ENCODE results near the gene PDE4B.
"Not testable (repeated sequence)": the region's sequence is repeated elsewhere in the genome, so short reads cannot be mapped to it uniquely, and the experiment has no call there.

The PDE4B gene

GRCh38 chr1:65958561-65959350, 166.1 kb downstream of the PDE4B start:
- DNase-seq = no peak

- no peak for DNase-seq
These were observed 167.3 kb downstream of the PDE4B start for GRCh38 chr1:65959896-65960567.

- DNase-seq = no peak
These were observed 170.6 kb downstream of the PDE4B start for GRCh38 chr1:65963156-65963888.

GRCh38 chr1:65964123-65964522, 171.4 kb downstream of the PDE4B start:
- DNase-seq = no peak

- DNase-seq = no peak
These were observed 172.7 kb downstream of the PDE4B start for GRCh38 chr1:65965112-65965996.

- DNase-seq = not testable (repeated sequence)
These were observed 174.8 kb downstream of the PDE4B start for GRCh38 chr1:65967492-65967891.

- no peak for DNase-seq
These were observed 178.9 kb downstream of the PDE4B start for GRCh38 chr1:65971547-65971946.

GRCh38 chr1:65975708-65976107, 183.0 kb downstream of the PDE4B start:
- no peak for DNase-seq

- DNase-seq = no peak
These were observed 186.7 kb downstream of the PDE4B start for GRCh38 chr1:65979136-65980044.

GRCh38 chr1:65980237-65980636, 187.5 kb downstream of the PDE4B start:
- DNase-seq = no peak

- no peak for DNase-seq
These were observed 190.8 kb downstream of the PDE4B start for GRCh38 chr1:65983500-65983899.

GRCh38 chr1:65985393-65986066, 192.8 kb downstream of the PDE4B start:
- DNase-seq = no peak

- DNase-seq = no peak
These were observed 193.5 kb downstream of the PDE4B start for GRCh38 chr1:65986146-65986545.

- DNase-seq = no peak
These were observed 197.5 kb downstream of the PDE4B start for GRCh38 chr1:65990161-65990560.

GRCh38 chr1:65991694-65992093, 199.0 kb downstream of the PDE4B start:
- no peak for DNase-seq

- DNase-seq = no peak
These were observed 199.6 kb downstream of the PDE4B start for GRCh38 chr1:65992165-65992821.

- DNase-seq = no peak
These were observed 200.2 kb downstream of the PDE4B start for GRCh38 chr1:65992831-65993271.

GRCh38 chr1:65994223-65994622, 201.5 kb downstream of the PDE4B start:
- no peak for DNase-seq

GRCh38 chr1:65995336-65995735, 202.6 kb downstream of the PDE4B start:
- no peak for DNase-seq

GRCh38 chr1:65995928-65996327, 203.2 kb downstream of the PDE4B start:
- no peak for DNase-seq

Measured in islet precursor cell (in vitro differentiated cells).